A549 (cell line): ENCODE measurements around the gene OR10G4.

Experiments used
- CEBPB ChIP-seq, 2 experiments: fragments of >200 bp in 1 of 2; sonication (Bioruptor Twin) in 1 of 2; formaldehyde crosslinking in 1 of 2; IDR thresholded peaks; 2 replicates each; pipeline ENCODE4 v1.6.1; 2012 to 2016
- HDAC2 ChIP-seq: fragments of 200-600 bp; sonication (generic); IDR thresholded peaks from 2 replicates; pipeline ENCODE4 v1.6.1; 2016
- MAX ChIP-seq: IDR thresholded peaks from 2 replicates; pipeline ENCODE4 v1.6.1; 2012
- POLR2A ChIP-seq: IDR thresholded peaks from 2 replicates; pipeline ENCODE4 v1.6.1; 2012; ENCODE audit warnings: mild to moderate bottlenecking, low read length
- TF ChIP-seq, protein P1 (sequence below): fragments of 200-600 bp; sonication (generic); IDR thresholded peaks from 2 replicates; pipeline ENCODE4 v1.6.1; 2016; ENCODE audit warnings: antibody characterized with exemption, mild to moderate bottlenecking, moderate library complexity

DNA sequence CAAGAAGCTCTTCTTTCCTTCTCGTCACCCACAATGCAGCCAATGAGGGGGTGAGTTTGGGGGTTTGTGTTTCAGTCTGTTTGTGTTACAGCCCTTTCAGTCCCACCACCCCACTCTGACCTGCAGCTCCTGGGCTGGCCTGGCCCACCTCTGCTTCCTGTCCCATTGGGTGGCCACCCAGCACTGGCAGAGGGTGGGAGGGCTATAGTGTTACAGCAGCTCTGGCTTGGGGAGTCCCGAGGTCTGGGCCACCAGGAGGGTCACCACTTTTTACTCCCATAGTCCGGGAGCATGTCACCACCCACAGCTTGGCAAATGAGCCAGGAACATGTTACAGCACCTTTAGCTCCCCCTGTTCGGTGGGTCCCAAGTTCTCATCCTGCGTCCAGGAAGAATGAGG is 33.5 kb upstream of the OR10G4 start:
- TF ChIP-seq HDAC2 (no peak), CEBPB (IDR thresholded peaks at IDR 0.05) (no peak), POLR2A (no peak), MAX (no peak)
- TF ChIP-seq, protein P1, sequence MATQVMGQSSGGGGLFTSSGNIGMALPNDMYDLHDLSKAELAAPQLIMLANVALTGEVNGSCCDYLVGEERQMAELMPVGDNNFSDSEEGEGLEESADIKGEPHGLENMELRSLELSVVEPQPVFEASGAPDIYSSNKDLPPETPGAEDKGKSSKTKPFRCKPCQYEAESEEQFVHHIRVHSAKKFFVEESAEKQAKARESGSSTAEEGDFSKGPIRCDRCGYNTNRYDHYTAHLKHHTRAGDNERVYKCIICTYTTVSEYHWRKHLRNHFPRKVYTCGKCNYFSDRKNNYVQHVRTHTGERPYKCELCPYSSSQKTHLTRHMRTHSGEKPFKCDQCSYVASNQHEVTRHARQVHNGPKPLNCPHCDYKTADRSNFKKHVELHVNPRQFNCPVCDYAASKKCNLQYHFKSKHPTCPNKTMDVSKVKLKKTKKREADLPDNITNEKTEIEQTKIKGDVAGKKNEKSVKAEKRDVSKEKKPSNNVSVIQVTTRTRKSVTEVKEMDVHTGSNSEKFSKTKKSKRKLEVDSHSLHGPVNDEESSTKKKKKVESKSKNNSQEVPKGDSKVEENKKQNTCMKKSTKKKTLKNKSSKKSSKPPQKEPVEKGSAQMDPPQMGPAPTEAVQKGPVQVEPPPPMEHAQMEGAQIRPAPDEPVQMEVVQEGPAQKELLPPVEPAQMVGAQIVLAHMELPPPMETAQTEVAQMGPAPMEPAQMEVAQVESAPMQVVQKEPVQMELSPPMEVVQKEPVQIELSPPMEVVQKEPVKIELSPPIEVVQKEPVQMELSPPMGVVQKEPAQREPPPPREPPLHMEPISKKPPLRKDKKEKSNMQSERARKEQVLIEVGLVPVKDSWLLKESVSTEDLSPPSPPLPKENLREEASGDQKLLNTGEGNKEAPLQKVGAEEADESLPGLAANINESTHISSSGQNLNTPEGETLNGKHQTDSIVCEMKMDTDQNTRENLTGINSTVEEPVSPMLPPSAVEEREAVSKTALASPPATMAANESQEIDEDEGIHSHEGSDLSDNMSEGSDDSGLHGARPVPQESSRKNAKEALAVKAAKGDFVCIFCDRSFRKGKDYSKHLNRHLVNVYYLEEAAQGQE, result no peak
